GM12891 (cell line): ENCODE data around the gene POMC.
"Not testable (repeated sequence)": the region's sequence is repeated elsewhere in the genome, so short reads cannot be mapped to it uniquely, and the experiment has no call there.

ENCODE experiments used
- POLR2A ChIP-seq: IDR thresholded peaks from 2 replicates; pipeline ENCODE4 v1.6.1; 2011; ENCODE audit warnings: low read depth, low read length, control low read depth
- POLR2AphosphoS5 ChIP-seq: IDR thresholded peaks from 2 replicates; pipeline ENCODE4 v1.6.1; 2011; ENCODE audit warnings: low read depth, low read length, control low read depth
- SPI1 ChIP-seq: IDR thresholded peaks from 2 replicates; pipeline ENCODE4 v1.6.1; 2011; ENCODE audit warnings: low read depth, low read length, control low read depth
- TAF1 ChIP-seq: IDR thresholded peaks from 2 replicates; pipeline ENCODE4 v1.6.1; 2011; ENCODE audit warnings: low read depth, low read length, control low read depth

DNA sequence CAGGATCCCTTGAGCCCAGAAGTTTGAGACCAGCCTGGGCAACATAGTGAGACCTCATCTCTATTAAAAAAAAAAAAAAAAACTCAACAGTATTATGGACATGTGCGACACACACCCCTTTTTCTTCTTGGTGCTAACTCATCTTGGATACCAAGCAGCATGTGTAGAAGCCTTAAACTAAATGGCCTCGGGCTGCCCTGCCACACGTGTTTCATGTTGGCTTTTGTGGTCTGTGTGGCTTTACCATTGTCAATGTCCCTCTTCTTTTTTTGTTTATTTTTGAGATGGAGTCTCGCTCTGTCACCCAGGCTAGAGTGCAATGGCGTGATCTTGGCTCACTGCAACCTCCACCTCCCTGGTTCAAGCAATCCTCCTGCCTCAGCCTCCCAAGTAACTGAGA is 17.4 kb downstream of the POMC start:
- TF ChIP-seq POLR2AphosphoS5, POLR2A, TAF1, SPI1: not testable (repeated sequence)
